Activated CD8-positive, alpha-beta memory T cell treated with anti-CD3 and anti-CD28 coated beads for 1 hour (primary cell): ENCODE measurements around the gene ADARB2.
"Not testable (repeated sequence)": the region's sequence is repeated elsewhere in the genome, so short reads cannot be mapped to it uniquely, and the experiment has no call there.

Source experiments
- DNase-seq, 2 donors: peaks; one replicate each; pipeline ENCODE4 v3.0.0-alpha.2; 2020; ENCODE audit warnings: low read depth in 1 of 2; ENCODE audit errors: extremely low read depth in 1 of 2

The ADARB2 gene

DNA sequence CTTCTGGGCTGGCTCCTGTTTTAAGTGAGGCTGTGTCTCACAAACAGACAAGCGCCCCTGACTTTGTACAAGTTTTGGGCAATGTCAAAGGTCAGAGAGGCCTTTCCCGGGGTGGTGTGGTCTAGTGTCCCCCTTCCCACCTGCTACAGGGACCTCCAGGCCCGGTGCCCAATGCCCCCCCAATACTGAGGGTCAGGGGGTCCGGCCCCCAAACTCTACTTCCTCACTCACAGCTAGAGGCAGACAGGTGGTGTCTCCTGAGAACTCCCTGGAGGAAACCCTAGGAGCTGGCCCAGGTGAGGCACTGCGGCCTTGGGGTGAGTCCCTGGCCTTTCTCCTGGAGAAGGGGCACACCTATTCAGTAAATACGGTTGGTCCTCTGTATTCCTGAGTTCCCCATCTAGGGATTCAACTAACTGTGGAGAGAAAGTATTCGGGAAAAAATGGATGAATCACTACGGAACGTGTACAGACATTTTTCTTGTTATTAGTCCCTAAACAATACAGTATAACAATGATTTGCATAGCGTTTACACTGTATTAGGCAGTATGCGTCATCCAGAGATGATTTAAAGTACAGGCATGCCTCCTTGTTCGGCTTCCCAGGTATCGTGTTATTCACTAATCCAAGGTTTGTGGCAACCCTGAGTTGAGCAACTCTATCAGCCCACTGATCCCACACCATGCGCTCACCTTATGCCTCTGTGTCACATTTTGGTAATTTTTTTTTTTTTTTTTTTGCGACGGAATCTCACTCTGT is 373.0 kb downstream of the ADARB2 start:
- DNase-seq: no peak

DNA sequence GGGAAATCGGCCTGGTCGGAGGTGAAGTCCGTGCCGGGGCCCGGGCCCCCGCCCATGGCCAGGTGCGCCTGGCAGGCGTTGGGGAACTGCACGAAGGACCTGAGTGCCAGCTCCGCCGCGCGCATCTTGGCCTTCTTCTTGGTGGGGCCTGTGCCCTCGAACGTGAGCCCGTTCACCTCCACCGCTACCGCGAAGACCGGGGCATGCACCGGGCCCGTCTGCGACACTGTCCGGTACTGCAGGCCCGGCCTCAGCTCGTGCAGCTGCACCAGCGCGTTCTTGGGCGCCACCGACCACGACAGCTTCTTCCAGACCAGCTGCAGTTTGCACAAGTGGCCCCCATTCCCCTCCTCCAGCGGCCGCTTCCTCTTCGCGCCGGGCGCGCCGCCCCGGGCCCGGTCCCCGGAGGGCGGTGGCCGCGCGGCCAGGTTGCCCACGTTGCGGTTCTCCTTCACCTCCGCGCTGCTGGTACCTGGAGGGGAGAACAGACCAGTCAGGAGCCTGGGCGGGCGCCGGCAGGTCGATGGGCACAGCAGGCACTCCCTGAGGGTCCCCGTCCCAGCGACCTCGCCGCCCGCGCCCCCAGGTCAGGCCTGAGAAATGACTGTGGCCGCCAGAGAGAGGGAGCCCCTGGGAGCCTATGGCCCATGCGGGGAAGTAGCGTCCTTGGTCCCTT is 373.7 kb downstream of the ADARB2 start:
- no peak for DNase-seq

DNA sequence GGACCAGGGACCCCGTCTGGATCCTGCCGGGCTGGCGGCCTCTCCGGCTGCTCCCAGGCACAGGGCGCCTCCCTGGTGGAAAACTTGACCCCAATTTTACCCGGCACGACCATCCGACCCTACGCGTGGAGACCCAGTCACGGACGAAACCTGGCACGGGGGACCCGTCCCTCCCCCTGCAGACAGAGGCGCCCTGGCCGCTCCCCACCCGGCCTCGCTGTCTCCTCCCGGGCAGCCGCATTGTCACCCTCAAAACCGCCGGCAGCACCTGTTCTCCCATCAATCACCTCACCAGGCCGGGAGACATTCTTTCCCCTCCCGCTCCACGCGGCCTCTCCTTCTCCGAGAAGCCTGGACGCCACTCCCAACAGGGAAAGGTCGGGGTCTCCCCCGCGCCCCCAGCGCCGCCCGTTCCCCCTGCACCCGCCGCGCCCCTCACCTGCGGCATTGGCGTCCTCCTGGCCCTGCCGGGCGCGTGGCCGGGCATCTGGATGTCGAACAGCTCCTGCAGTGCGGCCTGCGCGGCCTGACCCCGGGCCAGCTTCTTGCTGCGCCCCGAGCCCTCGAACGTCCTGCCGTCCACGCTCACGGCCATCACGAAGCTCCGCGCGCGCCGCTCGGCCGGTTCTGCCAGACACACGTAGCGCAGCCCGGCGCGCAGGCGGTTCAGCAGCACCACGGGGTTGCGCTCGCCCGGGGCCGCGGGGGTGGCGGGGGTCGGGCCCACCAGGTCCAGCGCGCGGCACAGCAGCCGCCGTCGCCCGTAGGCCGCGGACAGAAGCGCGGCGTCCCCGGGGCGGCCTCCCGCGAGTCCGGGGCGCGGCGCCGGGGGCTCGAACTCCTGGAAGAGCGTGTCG is 374.5 kb downstream of the ADARB2 start:
- DNase-seq: no peak

DNA sequence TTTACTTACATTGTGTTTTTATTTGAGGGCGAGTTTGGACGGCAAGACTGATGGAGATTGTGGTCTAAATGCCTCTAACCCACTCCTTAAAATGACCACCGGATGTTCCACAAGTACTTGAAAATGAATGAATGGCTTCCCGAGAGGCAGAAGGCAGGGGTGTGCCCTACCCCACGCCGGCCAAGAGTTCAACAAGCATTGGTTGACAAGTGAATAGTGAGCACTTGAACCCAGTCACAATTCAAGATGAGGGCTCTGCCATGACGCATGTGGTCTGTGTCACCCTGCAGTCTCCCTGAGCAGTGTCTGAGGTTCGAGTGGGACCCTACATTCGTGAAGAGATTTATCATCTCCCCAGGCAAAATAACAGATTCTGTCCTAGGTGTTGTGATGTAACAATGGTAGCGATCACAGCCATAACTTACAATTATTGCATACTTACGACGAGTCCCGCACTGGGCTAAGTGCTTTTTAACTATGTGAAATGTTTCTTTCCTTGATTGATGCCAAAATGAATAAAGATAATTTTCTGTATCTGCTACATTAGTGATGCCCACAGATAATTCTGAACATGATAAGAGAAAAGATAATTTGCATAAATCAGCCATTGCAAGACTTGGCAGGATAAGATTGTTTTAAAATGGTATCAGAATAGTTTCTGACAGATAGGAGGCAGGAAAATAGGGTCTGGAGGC is 375.8 kb downstream of the ADARB2 start:
- no peak for DNase-seq

DNA sequence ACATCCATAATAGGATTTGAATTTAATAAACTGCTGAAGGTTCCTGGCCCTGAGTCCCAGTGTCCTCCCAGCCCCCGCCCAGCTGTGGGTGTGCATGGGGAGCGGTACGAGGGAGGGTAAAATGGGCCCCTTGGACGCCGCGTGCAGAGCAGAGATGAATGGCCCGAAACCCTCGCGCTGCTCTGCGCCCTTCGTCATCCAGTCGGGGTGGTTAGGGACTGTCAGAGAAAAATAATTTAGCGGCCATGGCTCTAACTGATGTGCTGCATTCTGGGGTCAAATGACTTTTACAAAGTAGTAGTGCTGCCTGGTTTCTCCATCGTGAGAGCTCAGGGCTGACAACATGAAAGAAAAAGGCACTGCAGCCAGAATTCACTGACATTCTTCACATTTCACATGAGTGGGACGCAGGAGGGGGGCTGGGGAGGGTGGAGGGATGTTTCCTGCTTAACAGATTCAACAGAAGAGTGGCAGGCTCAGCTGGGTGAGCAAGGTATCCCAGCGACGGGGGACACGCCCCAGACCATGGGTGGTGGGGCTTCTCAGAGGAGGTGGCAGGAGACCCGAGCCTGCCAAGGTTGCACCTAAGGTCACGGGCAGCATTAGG is 376.7 kb downstream of the ADARB2 start:
- no peak for DNase-seq

DNA sequence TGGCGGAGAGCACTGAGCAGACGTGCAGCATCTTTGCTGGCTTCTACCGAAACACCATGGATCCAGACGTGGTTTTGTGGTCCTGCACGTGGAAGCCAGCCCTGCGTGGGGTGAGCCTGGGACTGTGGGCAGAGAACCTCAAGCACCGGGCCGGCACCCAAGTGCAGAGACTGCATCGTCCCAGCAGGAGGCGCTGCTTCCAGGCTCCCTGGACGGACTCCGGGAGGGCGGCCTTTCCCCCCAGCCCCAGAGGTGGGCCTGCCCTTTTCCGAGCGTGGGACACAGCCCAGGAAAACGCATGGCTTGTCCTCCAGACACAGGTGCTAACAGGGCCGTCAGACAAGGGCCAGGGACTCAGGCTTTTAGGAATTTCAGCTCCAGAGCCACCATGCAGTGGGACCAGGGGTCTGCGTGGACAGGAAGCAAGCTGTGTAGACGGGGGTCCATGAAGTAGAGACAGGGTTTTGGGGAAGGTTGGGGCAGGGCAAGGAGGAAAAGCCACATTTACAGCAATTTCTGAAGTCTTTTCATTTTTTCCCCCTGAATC is 377.2 kb downstream of the ADARB2 start:
- DNase-seq: no peak

DNA sequence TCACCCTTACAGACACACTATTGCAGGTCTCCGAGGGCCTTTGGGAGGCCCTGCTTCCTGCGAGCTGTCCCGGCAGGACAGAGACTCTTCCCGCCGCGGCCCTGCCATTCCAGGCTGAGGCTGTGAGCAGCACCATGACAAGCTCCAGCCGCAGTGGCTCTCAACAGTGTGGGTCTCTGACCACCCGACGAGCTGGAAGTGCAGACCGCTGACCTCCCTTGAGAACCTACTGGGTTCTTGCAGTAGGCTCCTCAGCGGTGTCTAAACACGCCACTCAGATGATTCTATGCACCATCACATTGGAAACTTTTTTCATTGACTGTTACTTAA is 377.7 kb downstream of the ADARB2 start:
- DNase-seq: no peak

DNA sequence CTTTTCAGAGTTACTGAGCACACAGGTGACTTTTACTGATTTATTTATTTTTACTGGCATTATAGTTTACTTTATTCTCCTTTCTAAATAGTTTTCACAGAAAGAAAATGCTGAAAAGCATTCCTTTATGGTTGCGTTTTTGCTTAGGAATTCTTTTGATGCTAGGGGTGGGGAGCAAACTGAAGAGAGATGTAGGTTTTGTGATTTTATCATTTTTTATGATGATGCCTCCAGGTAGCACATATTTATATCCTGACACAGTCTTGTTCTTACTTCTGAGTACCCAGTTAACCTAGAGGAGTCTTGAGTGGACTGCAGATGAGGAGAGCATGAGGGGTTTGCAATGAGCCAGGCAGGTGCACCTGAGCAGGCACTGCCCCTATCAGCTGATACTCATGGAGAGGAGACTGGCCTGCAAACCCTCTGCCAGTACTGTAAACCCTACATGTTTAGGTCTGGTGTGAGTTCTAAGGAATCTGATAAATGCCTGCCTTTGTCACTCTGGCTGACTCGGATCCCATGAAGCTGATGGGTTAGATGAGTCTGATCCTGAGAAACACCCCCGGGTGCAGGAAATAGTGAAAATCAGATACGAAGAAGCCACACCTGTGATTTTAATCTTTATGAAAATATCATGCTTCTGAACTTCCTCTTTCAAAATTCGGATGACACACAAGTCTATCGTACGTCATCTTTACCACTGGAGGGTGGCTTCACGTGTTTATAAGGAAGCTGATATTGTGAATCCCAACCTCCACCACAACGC is 378.3 kb downstream of the ADARB2 start:
- no peak for DNase-seq

DNA sequence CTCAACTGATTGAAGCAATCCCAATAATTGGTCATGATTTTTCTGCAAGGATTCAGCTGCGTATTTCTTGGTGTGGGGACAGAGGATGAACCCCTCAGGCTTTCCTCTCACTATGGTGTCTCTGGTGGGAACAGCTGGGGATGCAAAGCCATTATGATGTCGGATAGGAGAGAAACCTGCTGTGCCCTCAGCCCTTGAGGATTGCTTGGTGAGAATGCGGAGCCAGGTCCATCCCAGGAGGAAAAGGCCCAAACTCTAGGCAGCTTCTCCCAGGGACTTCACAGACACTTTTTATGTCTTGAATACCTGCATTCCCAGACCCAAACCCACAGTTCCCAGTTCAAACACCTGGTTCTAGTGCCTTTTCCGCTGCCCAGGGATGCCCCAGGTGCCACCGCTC is 379.2 kb downstream of the ADARB2 start:
- DNase-seq: no peak

DNA sequence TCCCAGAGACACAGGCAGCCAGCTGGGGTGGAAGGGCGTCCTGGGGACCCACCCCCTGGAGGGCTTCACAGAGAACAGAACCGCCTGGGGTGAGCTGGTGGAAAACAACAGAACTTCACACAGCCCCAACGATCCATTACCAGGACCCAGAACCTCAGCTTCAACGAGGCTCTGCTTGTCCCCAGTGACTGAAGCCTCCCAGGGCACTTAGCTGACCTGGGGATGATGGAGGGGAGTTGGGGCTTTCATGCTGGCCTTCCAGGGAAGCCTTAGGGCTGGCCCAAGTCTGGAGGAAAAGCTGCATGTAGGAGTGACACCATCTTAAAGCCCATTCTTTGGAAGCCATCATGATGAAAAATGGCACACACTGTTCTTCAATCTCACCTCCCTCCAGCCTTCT is 381.0 kb downstream of the ADARB2 start:
- no peak for DNase-seq

DNA sequence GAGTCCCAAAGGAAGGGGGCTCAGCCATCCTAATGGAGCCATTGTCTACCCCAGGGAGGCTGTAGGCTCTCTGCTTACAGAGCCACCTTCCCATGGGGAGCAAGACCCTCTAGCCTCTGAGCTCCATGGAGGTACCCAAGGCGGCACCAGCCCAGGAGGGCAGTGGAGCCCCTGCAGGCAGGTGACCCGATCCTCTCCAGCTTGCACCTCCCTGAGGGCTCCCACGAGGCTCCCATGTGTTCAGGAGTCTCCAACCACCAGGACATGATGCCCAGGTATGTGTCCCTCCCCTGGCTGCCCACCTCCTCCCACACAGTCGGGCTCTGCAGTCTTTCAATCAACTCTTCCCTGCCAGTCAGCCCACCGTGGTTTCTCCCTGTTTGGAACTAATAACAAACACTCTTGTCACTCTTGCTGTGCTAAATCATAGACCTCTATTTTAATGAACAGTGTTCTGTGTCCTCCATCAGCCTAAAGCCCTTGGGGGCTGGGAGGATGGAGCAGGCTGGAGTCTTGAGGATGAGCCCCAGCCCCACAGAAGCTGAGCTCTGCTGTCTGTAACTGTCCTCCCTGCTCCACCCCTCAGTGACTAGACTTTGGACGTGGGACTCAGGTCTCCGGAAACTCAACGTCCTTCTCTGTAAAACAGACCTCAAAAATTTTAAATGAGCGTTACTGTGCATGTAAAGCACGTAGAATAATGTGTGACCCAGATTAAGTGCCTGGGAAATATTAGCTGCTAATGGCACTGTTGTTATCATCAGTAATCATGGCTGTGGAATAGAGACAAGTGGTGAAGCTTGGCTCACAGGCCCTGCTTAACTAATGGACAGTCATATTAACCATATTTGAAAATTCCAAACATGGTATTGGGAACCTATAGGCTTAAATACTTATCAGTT is 382.3 kb downstream of the ADARB2 start:
- no peak for DNase-seq

DNA sequence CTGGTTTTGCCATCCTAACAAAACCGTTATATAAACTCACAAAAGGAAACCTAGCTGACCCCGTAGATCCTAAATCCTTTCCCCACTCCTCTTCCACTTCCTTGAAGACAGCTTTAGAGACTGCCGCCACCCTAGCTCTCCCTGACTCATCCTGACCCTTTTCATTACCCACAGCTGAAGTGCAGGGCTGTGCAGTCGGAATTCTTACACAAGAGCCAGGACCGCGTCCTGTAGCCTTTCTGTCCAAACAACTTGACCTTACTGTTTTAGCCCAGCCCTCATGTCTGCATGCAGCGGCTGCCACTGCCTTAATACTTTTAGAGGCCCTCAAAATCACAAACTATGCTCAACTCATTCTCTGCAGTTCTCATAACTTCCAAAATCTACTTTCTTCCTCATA is 385.0 kb downstream of the ADARB2 start:
- DNase-seq: not testable (repeated sequence)

DNA sequence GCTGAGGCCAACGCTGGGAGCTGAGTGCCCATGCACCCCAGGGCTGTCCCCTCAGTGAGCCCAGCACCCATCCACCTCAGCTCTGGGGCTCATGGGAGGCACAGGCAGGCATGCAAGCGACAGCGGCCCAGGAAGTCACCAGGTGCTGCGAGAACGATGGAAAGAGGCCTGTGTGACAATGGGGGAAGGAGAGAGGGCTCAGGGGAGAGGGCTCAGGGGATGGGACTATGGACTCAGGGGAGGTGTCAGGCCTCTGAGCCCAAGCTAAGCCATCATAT is 388.6 kb downstream of the ADARB2 start:
- DNase-seq: no peak

DNA sequence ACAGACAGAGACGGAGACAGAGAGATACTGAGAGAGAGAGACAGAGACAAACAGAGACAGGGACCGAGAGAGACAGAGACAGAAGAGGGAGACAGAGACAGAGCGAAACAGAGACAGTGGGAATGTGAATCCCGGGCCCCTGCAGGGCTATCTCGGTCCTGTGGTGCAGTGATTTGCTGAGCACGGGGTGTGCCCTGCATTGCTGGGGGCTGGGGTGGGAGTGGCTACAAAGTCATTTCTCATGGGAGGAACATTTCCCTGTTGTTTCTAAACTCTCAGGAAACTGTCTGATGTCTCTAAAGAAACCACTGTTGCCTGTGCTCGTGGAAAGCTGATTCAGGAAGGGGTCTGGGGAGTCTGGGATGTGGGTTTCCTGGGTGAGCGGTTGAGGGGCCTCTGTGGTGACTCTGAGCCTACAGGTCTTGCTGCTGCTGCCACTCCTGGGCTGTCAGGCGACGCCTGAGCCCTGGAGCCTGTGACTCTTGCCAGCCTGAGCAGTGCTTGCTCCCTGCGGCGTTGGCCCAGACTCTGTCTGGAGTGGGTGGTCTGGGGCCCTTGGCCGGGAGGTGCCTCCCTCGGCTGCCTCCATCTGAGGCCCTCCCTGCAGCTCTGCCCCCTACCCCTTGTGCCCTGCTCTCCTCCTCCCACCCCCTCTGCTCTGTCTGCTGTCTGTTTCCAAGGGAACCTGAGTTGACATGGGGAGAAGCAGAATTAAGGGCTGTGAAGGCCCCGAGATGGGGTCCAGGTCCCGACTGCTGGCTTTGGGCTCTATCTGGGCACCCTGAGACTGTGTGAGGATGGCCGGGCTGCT is 389.2 kb downstream of the ADARB2 start:
- DNase-seq: no peak

DNA sequence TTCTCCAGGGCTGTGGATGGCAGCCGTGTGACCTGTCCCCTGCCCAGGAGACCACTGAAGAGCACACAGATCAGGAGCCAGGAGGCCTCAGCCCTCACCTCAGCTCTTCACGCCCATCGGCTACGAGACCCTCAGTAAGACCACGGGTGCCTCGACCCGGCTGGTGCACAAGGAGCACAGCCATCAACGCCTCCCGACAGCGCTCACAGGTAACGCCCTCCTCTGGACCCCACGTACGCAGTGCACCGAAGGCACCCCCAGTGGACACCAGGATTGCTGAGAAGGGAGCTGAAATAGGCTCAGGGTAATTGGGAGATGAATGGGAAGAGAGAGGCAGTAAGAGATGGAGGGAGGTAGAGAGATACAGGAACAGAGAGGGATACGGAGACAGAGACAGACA is 389.8 kb downstream of the ADARB2 start:
- no peak for DNase-seq

DNA sequence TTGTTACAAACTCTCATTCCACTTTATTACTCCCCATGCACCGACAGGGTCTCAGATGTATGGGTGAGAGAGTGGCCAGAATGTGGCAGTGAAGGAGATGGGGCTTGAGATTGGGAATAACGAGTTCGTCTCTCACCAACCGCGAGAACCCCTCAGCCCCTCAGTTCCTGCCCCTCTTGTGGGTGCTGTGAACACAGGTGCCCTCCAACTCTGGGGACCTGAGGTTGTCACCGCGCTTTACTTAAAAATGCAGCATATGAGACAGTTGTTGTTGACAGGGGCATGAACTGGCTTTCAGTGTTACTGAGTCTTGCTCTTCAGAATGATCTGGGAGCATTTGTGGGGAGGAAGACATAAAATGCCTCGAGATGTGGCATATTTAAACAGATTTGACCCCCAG is 391.1 kb downstream of the ADARB2 start:
- no peak for DNase-seq

DNA sequence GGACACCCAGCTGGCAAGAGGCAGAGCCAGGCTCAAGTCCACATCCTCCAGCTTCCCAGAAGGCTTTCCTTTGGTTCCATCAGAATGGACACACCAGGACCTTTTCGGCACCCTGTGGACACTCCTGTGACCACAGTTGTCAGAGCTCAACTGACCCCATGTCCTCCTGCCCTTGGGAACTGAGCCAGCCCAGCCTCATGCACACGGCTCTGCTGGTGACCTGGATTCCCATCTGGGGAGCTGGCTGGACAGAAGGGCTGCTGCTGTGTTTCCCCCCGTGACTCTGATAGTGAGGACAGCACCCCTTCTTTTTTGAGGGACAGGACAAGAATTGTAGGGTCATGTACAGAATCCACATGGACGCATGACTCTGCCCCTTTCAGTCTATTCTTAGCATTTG is 392.0 kb downstream of the ADARB2 start:
- DNase-seq: no peak

DNA sequence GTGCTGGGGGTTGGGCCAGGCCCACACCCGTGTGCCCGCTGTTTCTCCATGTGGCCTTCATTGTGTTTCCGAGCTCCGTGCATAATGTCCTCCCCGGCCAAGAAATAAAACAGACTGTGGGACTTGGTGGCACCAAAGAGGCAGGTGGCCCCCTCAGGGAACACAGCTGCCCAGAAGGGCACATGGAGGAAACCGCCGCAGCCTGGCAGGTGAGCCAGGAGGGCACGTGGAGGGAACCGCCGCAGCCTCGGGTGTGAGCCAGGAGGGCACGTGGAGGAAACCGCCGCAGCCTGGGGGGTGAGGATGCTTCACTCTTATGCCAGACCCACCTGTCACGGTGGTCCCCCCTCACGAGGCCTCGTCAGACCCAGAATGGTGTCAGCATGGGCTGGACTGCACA is 392.5 kb downstream of the ADARB2 start:
- DNase-seq: no peak
